Testis (tissue), 2 donors: ENCODE data around the gene PARP1.

Source experiments
- CTCF ChIP-seq, 3 experiments: fragments of 450-650 bp in 2 of 3; fragments of 200-600 bp in 1 of 3; sonication (generic) in 1 of 3; IDR thresholded peaks; one replicate each; pipeline ENCODE4 v1.5.1; 2016 to 2019; ENCODE audit warnings: antibody characterized with exemption in 3 of 3, mild to moderate bottlenecking in 2 of 3, moderate library complexity in 1 of 3
- POLR2A ChIP-seq: fragments of 450-650 bp; IDR thresholded peaks from one replicate; pipeline ENCODE4 v1.6.1; 2017; ENCODE audit warnings: antibody characterized with exemption, mild to moderate bottlenecking, moderate library complexity

DNA sequence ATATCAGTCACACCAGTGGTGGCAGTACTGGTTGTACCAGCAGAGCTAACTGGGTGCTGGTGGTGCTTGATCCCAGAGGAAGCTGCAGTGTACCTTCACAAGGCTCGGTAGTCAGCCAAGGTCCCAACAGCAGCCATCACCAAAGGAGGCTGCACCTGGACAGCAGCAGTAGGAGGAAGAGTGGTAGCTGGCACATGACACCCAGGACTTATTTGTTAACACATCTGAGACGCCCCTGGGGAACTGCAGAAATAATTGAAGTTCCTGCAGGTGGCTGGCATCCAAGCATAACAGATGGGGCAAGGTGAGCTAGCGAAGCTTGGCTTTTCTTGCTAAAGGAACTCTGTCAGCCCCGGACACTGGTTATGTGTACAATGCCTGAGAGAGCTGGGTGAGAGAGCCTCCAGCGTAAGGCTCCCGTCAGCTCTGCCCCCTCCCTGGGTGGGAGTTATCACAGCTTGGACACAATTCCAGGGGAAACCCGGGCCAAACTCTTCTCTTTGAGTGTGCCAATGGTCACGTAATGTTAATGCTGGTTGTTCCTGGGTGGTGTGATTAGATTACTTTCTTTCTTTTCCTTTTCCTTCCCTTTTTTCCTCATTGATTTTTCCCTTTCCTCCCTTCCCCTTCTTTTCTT, 29.1 kb upstream of the PARP1 start:
- TF ChIP-seq CTCF (IDR thresholded peaks at IDR 0.05) (no peak), POLR2A (no peak)
